ENCODE measurements around the gene ATP5IF1.

Gene ATP5IF1

DNA sequence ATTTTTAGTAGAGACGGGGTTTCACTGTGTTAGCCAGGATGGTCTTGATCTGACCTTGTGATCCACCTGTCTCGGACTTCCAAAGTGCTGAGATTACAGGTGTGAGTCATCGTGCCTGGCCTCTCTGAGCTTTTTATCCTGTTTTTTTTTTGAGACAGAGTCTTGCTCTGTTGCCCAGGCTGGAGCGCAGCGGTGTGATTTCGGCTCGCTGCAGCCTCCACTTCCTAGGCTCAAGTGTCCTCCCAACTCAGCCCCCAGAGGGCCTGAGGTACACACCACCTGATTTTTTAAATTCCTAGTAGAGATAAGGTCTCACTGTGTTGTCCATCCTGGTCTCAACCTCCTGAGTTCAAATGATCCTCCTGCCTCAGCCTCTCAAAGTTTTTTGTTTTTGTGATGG is 43.8 kb downstream of the ATP5IF1 start:
- H3K4me2 ChIP-seq (ENCODE audit: low read depth, low read length), result no peak overlapping the region
- H3K4me3 ChIP-seq (ENCODE audit: low read length), result no peak overlapping the region
- H3K27me3 ChIP-seq (replicated peaks; ENCODE audit: insufficient read depth, low read length), result no peaks in the 10 kb centered on the region
- no peaks in the 10 kb centered on the region for H4K20me1 ChIP-seq (ENCODE audit: insufficient read depth, low read length)
- H3F3A ChIP-seq (ENCODE audit: insufficient read depth, low read length), result no peaks in the 10 kb centered on the region
- H3K9ac ChIP-seq (ENCODE audit: low read length), result no peak overlapping the region
- no peaks in the 10 kb centered on the region for H3K79me2 ChIP-seq (ENCODE audit: low read length)
- H3K27ac ChIP-seq (ENCODE audit: low read length), result no peak overlapping the region
- DNase-seq, result no peak
- H3K9me2 ChIP-seq (replicated peaks; ENCODE audit: insufficient read depth, low read length), result no peaks in the 10 kb centered on the region
- H3K9me3 ChIP-seq (replicated peaks; ENCODE audit: insufficient read depth, low read length), result no peaks in the 10 kb centered on the region
- H3K4me1 ChIP-seq (ENCODE audit: low read length), result no peaks in the 10 kb centered on the region
- TF ChIP-seq EZH2phosphoT487 (IDR thresholded peaks at IDR 0.05; ENCODE audit: low read length), result no peak
- TF ChIP-seq, protein P1, sequence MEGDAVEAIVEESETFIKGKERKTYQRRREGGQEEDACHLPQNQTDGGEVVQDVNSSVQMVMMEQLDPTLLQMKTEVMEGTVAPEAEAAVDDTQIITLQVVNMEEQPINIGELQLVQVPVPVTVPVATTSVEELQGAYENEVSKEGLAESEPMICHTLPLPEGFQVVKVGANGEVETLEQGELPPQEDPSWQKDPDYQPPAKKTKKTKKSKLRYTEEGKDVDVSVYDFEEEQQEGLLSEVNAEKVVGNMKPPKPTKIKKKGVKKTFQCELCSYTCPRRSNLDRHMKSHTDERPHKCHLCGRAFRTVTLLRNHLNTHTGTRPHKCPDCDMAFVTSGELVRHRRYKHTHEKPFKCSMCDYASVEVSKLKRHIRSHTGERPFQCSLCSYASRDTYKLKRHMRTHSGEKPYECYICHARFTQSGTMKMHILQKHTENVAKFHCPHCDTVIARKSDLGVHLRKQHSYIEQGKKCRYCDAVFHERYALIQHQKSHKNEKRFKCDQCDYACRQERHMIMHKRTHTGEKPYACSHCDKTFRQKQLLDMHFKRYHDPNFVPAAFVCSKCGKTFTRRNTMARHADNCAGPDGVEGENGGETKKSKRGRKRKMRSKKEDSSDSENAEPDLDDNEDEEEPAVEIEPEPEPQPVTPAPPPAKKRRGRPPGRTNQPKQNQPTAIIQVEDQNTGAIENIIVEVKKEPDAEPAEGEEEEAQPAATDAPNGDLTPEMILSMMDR (IDR thresholded peaks at IDR 0.05; ENCODE audit: low read length), result no peak
- TF ChIP-seq EZH2 (optimal IDR thresholded peaks at IDR 0.05; ENCODE audit: low read depth, low read length), result no peak
- no peak overlapping the region for H2AFZ ChIP-seq (ENCODE audit: low read length)
- H3K36me3 ChIP-seq (replicated peaks; ENCODE audit: insufficient read depth, low read length), result no peaks in the 10 kb centered on the region; the same call in 1 of the 2 replicates

DNA sequence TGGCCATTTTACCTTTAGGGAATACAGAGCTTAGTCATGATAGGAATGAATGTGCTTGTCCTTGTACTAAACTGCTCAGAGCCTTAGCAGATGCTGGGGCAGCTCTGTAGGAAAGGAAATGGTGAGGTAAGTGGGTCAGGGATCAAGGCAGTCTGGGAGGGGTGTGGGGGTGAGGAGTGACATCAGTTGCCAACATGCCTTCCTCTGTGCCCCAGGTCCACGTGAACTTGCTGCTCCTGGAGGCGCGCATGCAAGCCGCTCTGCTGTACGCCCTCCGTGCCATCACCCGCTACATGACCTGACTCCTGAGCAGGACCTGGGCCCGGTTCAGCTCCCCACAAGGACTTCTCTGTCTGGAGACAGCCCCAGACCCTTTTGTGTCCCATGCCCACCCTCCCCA is 44.6 kb downstream of the ATP5IF1 start:
- Histone ChIP-seq H3K4me3 (ENCODE audit: low read length) (no peak overlapping the region), H2AFZ (ENCODE audit: low read length) (no peak overlapping the region), H3K27me3 (replicated peaks; ENCODE audit: insufficient read depth, low read length) (no peaks in the 10 kb centered on the region), H3K4me2 (ENCODE audit: low read depth, low read length) (no peak overlapping the region), H3K9me3 (replicated peaks; ENCODE audit: insufficient read depth, low read length) (no peaks in the 10 kb centered on the region), H3K9me2 (replicated peaks; ENCODE audit: insufficient read depth, low read length) (no peaks in the 10 kb centered on the region), H3K27ac (ENCODE audit: low read length) (no peak overlapping the region), H3K36me3 (replicated peaks; ENCODE audit: insufficient read depth, low read length) (no peaks in the 10 kb centered on the region), H3K9ac (ENCODE audit: low read length) (no peak overlapping the region), H3K4me1 (ENCODE audit: low read length) (no peaks in the 10 kb centered on the region), H3K79me2 (ENCODE audit: low read length) (no peaks in the 10 kb centered on the region), H3F3A (ENCODE audit: insufficient read depth, low read length) (no peaks in the 10 kb centered on the region), H4K20me1 (ENCODE audit: insufficient read depth, low read length) (no peaks in the 10 kb centered on the region)
- TF ChIP-seq, protein P1 (IDR thresholded peaks at IDR 0.05; ENCODE audit: low read length), result no peak
- TF ChIP-seq EZH2 (optimal IDR thresholded peaks at IDR 0.05; ENCODE audit: low read depth, low read length) (no peak), EZH2phosphoT487 (IDR thresholded peaks at IDR 0.05; ENCODE audit: low read length) (no peak)
- no peak for DNase-seq

DNA sequence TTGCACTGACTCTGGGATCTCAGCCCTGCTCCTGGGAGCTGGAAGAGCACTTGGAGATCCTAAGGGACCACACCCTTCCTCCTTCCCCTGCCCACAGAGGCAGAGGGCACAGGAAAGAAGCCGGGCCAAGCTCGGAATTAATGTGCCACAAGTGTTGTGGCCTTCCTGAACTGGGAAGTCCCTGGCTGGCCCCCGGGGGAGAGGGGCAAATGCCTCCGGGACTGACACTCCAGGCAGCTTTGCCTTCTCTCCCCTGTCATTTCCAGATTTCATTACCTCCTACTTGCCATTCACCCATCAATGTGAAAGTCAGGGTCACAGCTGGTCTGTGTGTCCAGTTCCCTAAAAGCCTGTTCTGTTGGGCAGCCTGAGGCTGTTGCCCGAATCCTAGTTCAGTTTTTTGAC is 45.1 kb downstream of the ATP5IF1 start:
- Histone ChIP-seq H3K4me2 (ENCODE audit: low read depth, low read length) (no peak overlapping the region), H3K36me3 (replicated peaks; ENCODE audit: insufficient read depth, low read length) (no peaks in the 10 kb centered on the region), H3F3A (ENCODE audit: insufficient read depth, low read length) (no peaks in the 10 kb centered on the region), H4K20me1 (ENCODE audit: insufficient read depth, low read length) (no peaks in the 10 kb centered on the region), H3K9ac (ENCODE audit: low read length) (no peak overlapping the region), H3K4me1 (ENCODE audit: low read length) (no peaks in the 10 kb centered on the region), H2AFZ (ENCODE audit: low read length) (no peak overlapping the region), H3K79me2 (ENCODE audit: low read length) (no peaks in the 10 kb centered on the region), H3K4me3 (ENCODE audit: low read length) (no peak overlapping the region), H3K9me2 (replicated peaks; ENCODE audit: insufficient read depth, low read length) (no peaks in the 10 kb centered on the region), H3K27ac (ENCODE audit: low read length) (no peak overlapping the region), H3K9me3 (replicated peaks; ENCODE audit: insufficient read depth, low read length) (no peaks in the 10 kb centered on the region), H3K27me3 (replicated peaks; ENCODE audit: insufficient read depth, low read length) (no peaks in the 10 kb centered on the region)
- DNase-seq, result no peak
- TF ChIP-seq, protein P1 (IDR thresholded peaks at IDR 0.05; ENCODE audit: low read length), result no peak
- TF ChIP-seq EZH2 (optimal IDR thresholded peaks at IDR 0.05; ENCODE audit: low read depth, low read length), result no peak
- no peak for TF ChIP-seq EZH2phosphoT487 (IDR thresholded peaks at IDR 0.05; ENCODE audit: low read length)
